Mesodermal cell (in vitro differentiated cells): ENCODE results near the gene NPHS1.

ENCODE experiments used
- H3K27ac ChIP-seq: 2 replicates; pipeline ENCODE4 v1.7.0; 2013; ENCODE audit warnings: mild to moderate bottlenecking, low read depth, low read length, moderate library complexity; ENCODE audit not compliant: severe bottlenecking
- H3K36me3 ChIP-seq: 2 replicates; pipeline ENCODE4 v1.7.1; 2013; ENCODE audit warnings: mild to moderate bottlenecking, low read length, moderate library complexity; ENCODE audit not compliant: control insufficient read depth, insufficient read depth
- H3K4me1 ChIP-seq: one replicate; pipeline ENCODE4 v1.7.1; 2013; ENCODE audit warnings: mild to moderate bottlenecking, low read length; ENCODE audit not compliant: insufficient read depth, control insufficient read depth, poor library complexity, severe bottlenecking
- H3K4me3 ChIP-seq: 2 replicates; pipeline ENCODE4 v1.7.0; 2013; ENCODE audit warnings: low read length, control low read depth, mild to moderate bottlenecking; ENCODE audit not compliant: insufficient read depth, poor library complexity, severe bottlenecking; ENCODE audit errors: extremely low read depth
- H3K9me3 ChIP-seq: 2 replicates; pipeline ENCODE4 v1.7.1; 2013; ENCODE audit warnings: mild to moderate bottlenecking, low read length, moderate library complexity; ENCODE audit not compliant: control insufficient read depth
- WGBS, 2 experiments: methylation state at CpG; one replicate each; pipeline ENCODE4 v1.1.5; 2013; ENCODE audit warnings: missing lambda C conversion rate in 2 of 2; ENCODE audit not compliant: insufficient coverage in 2 of 2; 5-methylcytosine and 5-hydroxymethylcytosine counted together

NPHS1 gene

DNA sequence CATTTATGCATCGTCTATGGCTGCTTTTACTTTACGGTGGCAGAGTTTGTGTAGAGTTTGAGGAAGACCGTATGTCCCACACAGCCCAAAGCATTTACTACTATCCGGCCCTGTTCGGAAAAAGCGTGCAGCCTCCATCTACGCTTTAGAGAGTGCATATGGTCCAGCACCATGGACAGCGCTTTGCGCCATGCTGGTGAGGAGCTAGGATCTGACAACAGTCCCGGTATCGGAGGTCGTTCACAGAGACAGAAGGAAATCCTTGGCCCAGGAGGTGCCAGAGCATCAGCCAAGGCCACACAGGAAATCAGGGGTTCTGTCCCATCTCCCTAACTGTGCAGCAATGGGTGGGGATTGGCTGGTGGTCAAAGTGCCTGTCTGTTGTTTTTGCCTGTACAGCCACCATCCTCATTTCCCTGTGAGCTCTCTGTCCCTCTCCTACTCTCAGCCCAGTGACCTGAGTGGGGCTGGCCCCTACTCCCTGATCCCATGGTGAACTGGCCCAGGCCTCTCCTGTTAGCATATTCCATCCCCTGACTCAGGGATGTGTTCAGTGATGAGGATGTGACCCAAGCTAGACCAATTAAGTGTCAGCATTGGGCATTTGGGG, 23.5 kb downstream of the NPHS1 start:
- Histone ChIP-seq H3K9me3 (no peaks in the 10 kb centered on the region), H3K4me1 (no peaks in the 10 kb centered on the region), H3K27ac (no peak overlapping the region), H3K36me3 (no peaks in the 10 kb centered on the region), H3K4me3 (no peak overlapping the region)
- WGBS, 2 experiments: 2 to 3% methylated on average over 7 to 8 of the region's 12 CpGs

DNA sequence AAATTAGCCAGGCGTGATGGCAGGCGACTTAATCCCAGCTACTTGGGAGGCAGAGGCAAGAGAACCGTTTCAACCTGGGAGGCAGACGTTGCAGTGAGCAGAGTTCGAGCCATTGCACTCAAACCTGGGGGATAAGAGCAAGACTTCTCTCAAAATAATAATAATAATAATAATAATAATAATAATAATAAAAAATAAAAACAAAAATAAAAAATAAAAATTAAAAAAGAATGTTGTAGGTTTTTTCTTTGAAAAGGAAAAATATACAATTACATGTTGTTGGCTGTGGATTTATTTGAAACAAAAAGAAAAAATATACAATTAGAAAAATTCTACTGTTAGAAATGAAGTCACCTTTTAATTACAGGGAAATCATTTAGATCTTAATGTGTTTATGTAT, 28.2 kb downstream of the NPHS1 start:
- H3K27ac ChIP-seq: no peak overlapping the region
- H3K9me3 ChIP-seq: no peaks in the 10 kb centered on the region
- H3K4me1 ChIP-seq: no peaks in the 10 kb centered on the region
- H3K36me3 ChIP-seq: no peaks in the 10 kb centered on the region
- WGBS, 2 experiments: 83 to 100% methylated on average over 1 to 2 of the region's 5 CpGs
- H3K4me3 ChIP-seq: no peak overlapping the region

GRCh38 chr19:35822579-35822978, 29.7 kb downstream of the NPHS1 start:
- WGBS, 2 experiments: 83 to 93% methylated on average over 2 to 3 of the region's 3 CpGs
- Histone ChIP-seq H3K36me3 (no peaks in the 10 kb centered on the region), H3K4me3 (no peak overlapping the region), H3K27ac (no peak overlapping the region), H3K9me3 (no peaks in the 10 kb centered on the region), H3K4me1 (no peaks in the 10 kb centered on the region)

GRCh38 chr19:35818445-35818844, 33.9 kb downstream of the NPHS1 start:
- no peaks in the 10 kb centered on the region for H3K36me3 ChIP-seq
- H3K4me1 ChIP-seq: no peaks in the 10 kb centered on the region
- WGBS, 2 experiments: 79 to 87% methylated on average over 3 of the region's 3 CpGs
- no peaks in the 10 kb centered on the region for H3K9me3 ChIP-seq
- no peak overlapping the region for H3K27ac ChIP-seq
- no peak overlapping the region for H3K4me3 ChIP-seq

- WGBS, 2 experiments: 87 to 93% methylated on average over 3 to 6 of the region's 9 CpGs
- Histone ChIP-seq H3K9me3 (no peaks in the 10 kb centered on the region), H3K27ac (no peak overlapping the region), H3K4me1 (no peaks in the 10 kb centered on the region), H3K36me3 (no peaks in the 10 kb centered on the region), H3K4me3 (no peak overlapping the region)
These were observed 35.5 kb downstream of the NPHS1 start for GRCh38 chr19:35816846-35817245.

- Histone ChIP-seq H3K36me3 (no peaks in the 10 kb centered on the region), H3K4me3 (no peak overlapping the region), H3K9me3 (no peaks in the 10 kb centered on the region), H3K4me1 (no peaks in the 10 kb centered on the region), H3K27ac (no peak overlapping the region)
- 43 to 64% methylated on average over 3 of the region's 6 CpGs for WGBS, 2 experiments
These were observed 36.0 kb downstream of the NPHS1 start for GRCh38 chr19:35816262-35816661.

DNA sequence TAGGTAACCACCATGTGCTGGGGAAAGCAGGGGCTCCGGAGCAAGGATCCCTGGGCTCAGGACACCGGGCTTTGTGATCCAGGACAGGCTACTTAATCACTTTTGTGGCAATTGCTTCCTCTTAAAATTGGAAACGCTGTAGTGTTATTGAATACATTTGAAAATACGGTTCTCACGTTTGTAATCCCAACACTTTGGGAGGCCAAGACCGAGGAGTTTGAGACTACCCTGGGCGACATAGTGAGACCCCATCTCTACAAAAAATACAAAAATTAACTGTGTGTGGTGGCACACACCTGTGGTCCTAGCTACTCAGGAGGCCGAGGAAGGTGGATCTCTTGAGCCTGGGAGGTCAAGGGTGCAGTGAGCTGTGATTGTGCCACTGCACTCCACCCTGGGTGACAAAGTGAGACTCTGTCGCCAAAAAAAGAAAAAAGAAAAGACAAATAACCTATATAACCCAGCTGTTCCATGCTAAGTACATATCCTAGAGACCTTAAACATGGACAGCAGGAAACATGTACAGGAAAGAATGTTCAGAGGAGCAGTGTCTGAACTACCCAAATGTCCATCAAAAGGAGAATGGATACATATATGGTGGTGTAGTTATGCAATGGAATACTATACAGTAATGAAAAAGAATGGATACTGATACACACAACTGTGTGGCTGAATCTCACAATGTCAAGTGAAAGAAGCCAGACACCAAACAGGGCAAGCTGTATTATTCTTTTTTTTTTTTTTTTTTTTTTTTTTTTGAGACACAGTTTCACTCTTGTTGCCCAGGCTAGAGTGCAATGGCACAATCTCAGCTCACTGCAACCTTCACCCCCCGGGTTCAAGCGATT, 39.0 kb downstream of the NPHS1 start:
- 91 to 96% methylated on average over 6 to 7 of the region's 11 CpGs for WGBS, 2 experiments
- H3K27ac ChIP-seq: no peak overlapping the region
- no peak overlapping the region for H3K4me3 ChIP-seq
- no peaks in the 10 kb centered on the region for H3K36me3 ChIP-seq
- H3K9me3 ChIP-seq: no peaks in the 10 kb centered on the region
- no peaks in the 10 kb centered on the region for H3K4me1 ChIP-seq

DNA sequence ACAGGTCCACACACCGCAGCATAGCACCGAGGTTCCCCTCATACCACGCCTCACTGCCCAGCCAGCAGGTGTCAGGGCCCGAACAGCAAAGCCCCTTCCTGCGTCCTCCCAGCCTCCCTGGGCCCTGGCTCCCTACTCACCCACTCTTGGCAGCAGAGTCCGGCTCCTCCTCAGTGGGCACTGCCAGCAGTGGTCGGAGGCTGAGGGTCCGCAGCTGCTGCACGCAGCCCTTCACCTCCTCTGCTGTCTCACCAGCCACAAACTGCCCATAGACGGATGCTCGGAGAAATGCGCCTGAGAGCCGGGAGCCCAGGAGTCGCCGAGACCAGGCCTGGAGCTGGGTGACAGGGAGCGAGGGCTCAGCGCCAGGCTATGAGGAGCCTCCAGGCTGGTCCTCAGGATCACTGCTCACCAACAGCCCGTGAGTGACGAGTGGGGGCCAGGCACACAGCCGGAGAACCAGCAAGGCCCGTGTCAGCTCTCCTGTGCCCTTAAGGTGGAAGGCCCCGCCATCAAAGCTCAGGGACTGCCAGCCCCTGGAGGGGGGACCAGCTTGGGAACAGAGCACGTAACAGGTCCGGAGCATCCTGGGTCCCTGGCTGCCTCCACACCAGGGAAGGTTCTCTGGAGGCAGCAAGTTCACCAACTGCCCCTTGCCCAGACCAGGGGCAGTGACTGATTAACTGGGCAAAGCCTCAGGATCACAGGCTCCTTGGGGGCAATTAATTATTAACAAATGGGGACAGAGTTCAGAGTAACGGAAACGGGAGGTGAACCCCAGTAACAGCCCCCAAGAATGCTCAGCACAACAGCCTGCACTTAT, 39.9 kb downstream of the NPHS1 start, which contains the start of gene PRODH2:
PRODH2 (minus strand) TSS at position 626 of the 823 bp plus-strand sequence; CDS start at position 586, 40 bp downstream.
- Histone ChIP-seq H3K9me3 (no peaks in the 10 kb centered on the region), H3K27ac (no peak within 1 kb of the TSS), H3K4me3 (no peak within 1 kb of the TSS), H3K36me3 (no peaks in the 10 kb centered on the region), H3K4me1 (no peaks in the 10 kb centered on the region)
- 87 to 88% methylated on average over 26 of the region's 26 CpGs for WGBS, 2 experiments

DNA sequence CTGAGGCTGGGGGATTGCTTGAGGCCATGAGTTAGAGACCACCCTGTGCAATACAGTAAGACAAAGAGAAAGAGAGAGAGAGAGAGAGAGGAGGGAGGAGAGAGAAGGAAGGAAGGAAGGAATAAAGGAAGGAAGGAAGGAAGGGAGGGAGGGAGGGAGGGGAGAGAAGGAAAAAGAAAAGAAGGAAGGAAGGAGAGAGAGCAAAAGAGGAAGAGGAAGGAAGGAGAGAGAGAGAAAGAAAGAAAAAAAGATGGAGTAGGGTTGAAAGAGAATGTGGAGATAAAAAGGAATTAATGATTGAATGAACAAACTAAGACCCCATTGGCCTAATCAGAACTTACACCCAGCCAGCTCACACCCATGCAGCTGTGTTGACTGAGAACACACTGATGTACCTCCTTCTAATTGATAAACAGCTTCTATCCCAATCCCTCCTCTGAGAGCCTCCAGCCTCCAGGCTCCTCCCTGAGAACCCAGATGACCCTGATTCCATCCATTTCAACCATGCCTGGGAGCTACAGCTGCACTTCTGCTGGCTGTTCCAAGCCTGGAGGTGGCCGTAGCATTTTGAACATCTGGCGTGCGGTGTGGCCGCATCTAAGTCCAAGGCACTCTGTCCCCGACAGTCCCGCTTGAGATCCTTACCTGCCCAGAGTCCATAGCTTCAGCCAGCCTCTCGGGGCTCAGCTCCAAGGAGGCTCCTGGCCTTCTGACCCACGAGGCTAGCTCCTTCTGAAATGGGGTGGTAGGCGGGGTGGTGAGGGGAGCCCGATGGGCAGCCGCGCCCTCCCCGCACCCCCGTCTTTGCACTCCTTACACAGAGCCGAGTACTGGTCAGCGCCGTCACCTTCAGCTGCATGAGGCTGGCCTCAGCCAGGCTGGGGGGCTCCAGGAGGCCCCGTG, 40.7 kb downstream of the NPHS1 start:
- WGBS, 2 experiments: 81 to 84% methylated on average over 12 to 18 of the region's 18 CpGs
- no peaks in the 10 kb centered on the region for H3K9me3 ChIP-seq

GRCh38 chr19:35807633-35808032, 44.7 kb downstream of the NPHS1 start:
- WGBS, 2 experiments: 76 to 85% methylated on average over 5 of the region's 5 CpGs
- Histone ChIP-seq H3K27ac (no peak overlapping the region), H3K4me1 (no peaks in the 10 kb centered on the region), H3K36me3 (no peaks in the 10 kb centered on the region), H3K9me3 (no peaks in the 10 kb centered on the region), H3K4me3 (no peak overlapping the region)

More for the DNA sequence above, 40.7 kb downstream of the NPHS1 start:
- Histone ChIP-seq H3K36me3 (no peaks in the 10 kb centered on the region), H3K4me1 (no peaks in the 10 kb centered on the region), H3K4me3 (no peak overlapping the region), H3K27ac (no peak overlapping the region)
